Gastroesophageal sphincter (tissue), 4 donors: ENCODE results near the gene GRIK1. TPM values are rescaled to one million over a fixed set of nuclear protein-coding genes. Genes with fewer than 3 reads are reported as not detected.

Experiments
- ATAC-seq: fragments of 150-250 bp; one replicate; pipeline ENCODE4 v1.9.1; 2016; ENCODE audit warnings: mild to moderate bottlenecking, moderate library complexity
- H3K27ac ChIP-seq, 4 donors: fragments of 200-600 bp; sonication (generic) in 3 of 4; 1 replicate in 3 of 4; 2 replicates in 1 of 4; pipeline ENCODE4 v1.5.1; 2016 to 2019
- H3K27me3 ChIP-seq: fragments of 200-600 bp; sonication (generic); one replicate; pipeline ENCODE4 v1.5.1; 2019
- H3K36me3 ChIP-seq, 2 donors: fragments of 200-600 bp; sonication (generic); one replicate each; pipeline ENCODE4 v1.5.1; 2019; ENCODE audit warnings: control low read depth in 1 of 2
- H3K4me1 ChIP-seq, 3 donors: fragments of 200-600 bp; sonication (generic); 1 replicate in 2 of 3; 2 replicates in 1 of 3; pipeline ENCODE4 v1.5.1; 2016 to 2019; ENCODE audit warnings: control low read depth in 2 of 3
- H3K4me3 ChIP-seq, 2 donors: fragments of 200-600 bp; sonication (generic); one replicate each; pipeline ENCODE4 v1.5.1; 2019; ENCODE audit warnings: mild to moderate bottlenecking in 1 of 2, moderate library complexity in 1 of 2
- H3K9me3 ChIP-seq, 3 donors: fragments of 200-600 bp; sonication (generic); one replicate each; pipeline ENCODE4 v1.5.1; 2017 to 2019; ENCODE audit warnings: control low read depth in 2 of 3
- CTCF ChIP-seq, 4 experiments: fragments of 200-600 bp in 2 of 4; fragments of 450-650 bp in 2 of 4; sonication (generic) in 1 of 4; IDR thresholded peaks; one replicate each; pipeline ENCODE4 v1.5.1; 2017 to 2019; ENCODE audit warnings: antibody characterized with exemption in 4 of 4, mild to moderate bottlenecking in 2 of 4, moderate library complexity in 2 of 4
- EP300 ChIP-seq: sonication (generic); formaldehyde crosslinking; IDR thresholded peaks from one replicate; pipeline ENCODE4 v1.6.1; 2017; ENCODE audit warnings: antibody characterized with exemption, mild to moderate bottlenecking
- POLR2A ChIP-seq, 2 donors: fragments of 450-650 bp; IDR thresholded peaks; one replicate each; pipeline ENCODE4 v1.6.1; 2017; ENCODE audit warnings: antibody characterized with exemption in 2 of 2, mild to moderate bottlenecking in 2 of 2, moderate library complexity in 1 of 2
- POLR2AphosphoS5 ChIP-seq: sonication (generic); formaldehyde crosslinking; IDR thresholded peaks from one replicate; pipeline ENCODE4 v1.6.1; 2017; ENCODE audit warnings: antibody characterized with exemption
- WGBS, 2 donors: methylation state at CpG; one replicate each; pipeline ENCODE4 v1.1.5; 2018; ENCODE audit warnings: low coverage in 1 of 2; 5-methylcytosine and 5-hydroxymethylcytosine counted together
- total RNA-seq, 4 donors: library from RNA; depleted of rRNA; stranded (reverse); fragments of >200 nt; gene quantifications; one replicate each; pipeline ENCODE4 v1.1.0, GENCODE V29; 2016

Gene GRIK1
- total RNA-seq, 4 donors from 2014 or later: 0.32 to 0.67 TPM; not detected in 2

- no peaks in the 10 kb centered on the region for H3K4me1 ChIP-seq
- H3K27me3 ChIP-seq: no peaks in the 10 kb centered on the region
- TF ChIP-seq CTCF (IDR thresholded peaks at IDR 0.05): no peak
- TF ChIP-seq EP300: no peak
- TF ChIP-seq POLR2AphosphoS5: no peak
- TF ChIP-seq POLR2A (IDR thresholded peaks at IDR 0.05): no peak
- no peaks in the 10 kb centered on the region for H3K36me3 ChIP-seq
- no peak overlapping the region for H3K4me3 ChIP-seq
- H3K9me3 ChIP-seq: no peaks in the 10 kb centered on the region
- no peak for ATAC-seq
- H3K27ac ChIP-seq: no peak overlapping the region
Measured at GRCh38 chr21:29822064-29822463, 117.7 kb downstream of the GRIK1 start.

- no peaks in the 10 kb centered on the region for H3K9me3 ChIP-seq
- no peak for ATAC-seq
- H3K27me3 ChIP-seq: no peaks in the 10 kb centered on the region
- H3K4me1 ChIP-seq: no peaks in the 10 kb centered on the region
- H3K27ac ChIP-seq: no peak overlapping the region
- no peaks in the 10 kb centered on the region for H3K36me3 ChIP-seq
- H3K4me3 ChIP-seq: no peak overlapping the region
- 75 to 100% methylated on average over 1 of the region's 1 CpG for WGBS, 2 donors
- TF ChIP-seq EP300: no peak
- no peak for TF ChIP-seq POLR2AphosphoS5
Measured at GRCh38 chr21:29821230-29821629, 118.6 kb downstream of the GRIK1 start.

DNA sequence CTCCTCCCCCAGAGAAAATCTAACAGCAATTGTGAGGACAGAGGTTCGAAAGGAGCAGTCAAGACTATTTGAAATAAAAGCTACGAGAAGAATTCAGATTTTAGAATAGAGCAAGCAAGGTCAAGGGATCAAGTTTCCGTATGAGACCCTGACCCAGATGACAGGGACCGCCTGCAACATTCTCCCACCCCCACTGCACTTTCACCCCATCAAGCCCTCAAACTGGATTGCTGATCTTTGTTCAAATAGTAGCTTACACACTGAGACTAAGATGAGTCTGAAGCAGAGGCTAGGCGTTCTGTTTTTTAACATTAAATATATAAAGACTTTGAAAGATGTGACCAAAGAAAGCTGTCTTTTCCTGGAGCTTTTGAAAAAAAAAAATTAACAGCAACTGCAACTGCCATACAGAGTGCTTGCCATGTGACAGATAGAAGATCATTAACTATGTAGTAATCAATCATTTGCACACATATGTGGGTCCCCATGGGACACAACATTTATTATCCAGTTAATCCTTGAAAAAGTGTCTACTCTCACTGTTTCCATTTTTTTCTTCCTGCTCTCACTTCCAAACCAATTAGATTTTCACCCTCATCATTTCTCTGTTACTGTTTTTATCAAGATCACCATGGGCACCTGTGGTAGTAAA lies 120.0 kb downstream of the GRIK1 start:
- peaks cover 5% of the 10 kb centered on the region for H3K27me3 ChIP-seq
- no peaks in the 10 kb centered on the region for H3K4me1 ChIP-seq
- 23 to 28% methylated on average over 5 of the region's 5 CpGs for WGBS, 2 donors
- no peaks in the 10 kb centered on the region for H3K36me3 ChIP-seq
- H3K4me3 ChIP-seq: no peak overlapping the region
- no peak overlapping the region for H3K27ac ChIP-seq
- no peak for ATAC-seq
- H3K9me3 ChIP-seq: no peaks in the 10 kb centered on the region
- no peak for TF ChIP-seq POLR2A (IDR thresholded peaks at IDR 0.05)
- TF ChIP-seq EP300: no peak
- no peak for TF ChIP-seq POLR2AphosphoS5
- TF ChIP-seq CTCF (IDR thresholded peaks at IDR 0.05): no peak

- ATAC-seq: no peak
- TF ChIP-seq POLR2AphosphoS5 (no peak), EP300 (no peak), POLR2A (IDR thresholded peaks at IDR 0.05) (no peak), CTCF (IDR thresholded peaks at IDR 0.05) (no peak)
- Histone ChIP-seq H3K27me3 (peaks cover 7% of the 10 kb centered on the region), H3K27ac (no peak overlapping the region), H3K4me1 (no peaks in the 10 kb centered on the region), H3K36me3 (no peaks in the 10 kb centered on the region), H3K4me3 (no peak overlapping the region), H3K9me3 (no peaks in the 10 kb centered on the region)
- whole genome bisulfite sequencing, 2 donors: 79 to 90% methylated on average over 2 of the region's 2 CpGs
Measured at GRCh38 chr21:29818383-29818921, 121.3 kb downstream of the GRIK1 start.

GRCh38 chr21:29817450-29817849 lies 122.3 kb downstream of the GRIK1 start:
- no peak overlapping the region for H3K4me3 ChIP-seq
- H3K36me3 ChIP-seq: no peaks in the 10 kb centered on the region
- no peaks in the 10 kb centered on the region for H3K4me1 ChIP-seq
- peaks cover 7% of the 10 kb centered on the region for H3K27me3 ChIP-seq
- no peak overlapping the region for H3K27ac ChIP-seq
- no peak for ATAC-seq
- WGBS, 2 donors: 82 to 86% methylated on average over 1 to 3 of the region's 3 CpGs
- H3K9me3 ChIP-seq: no peaks in the 10 kb centered on the region
- no peak for TF ChIP-seq CTCF (IDR thresholded peaks at IDR 0.05)
- no peak for TF ChIP-seq POLR2A (IDR thresholded peaks at IDR 0.05)
- TF ChIP-seq POLR2AphosphoS5: no peak
- TF ChIP-seq EP300: no peak
